ENCODE results near the gene IFNAR2.

IFNAR2 gene

GRCh38 chr21:33202464-33203363 lies 27.0 kb upstream of the IFNAR2 start:
- H3K36me3 ChIP-seq (ENCODE audit: control insufficient read depth in 2 of 2, insufficient read depth in 1 of 2, low read length in 2 of 2), result no peaks in the 10 kb centered on the region
- H3K27ac ChIP-seq (ENCODE audit: extremely low read depth, low read depth, low read length), result no peak overlapping the region
- no peaks in the 10 kb centered on the region for H3K4me1 ChIP-seq (ENCODE audit: control insufficient read depth, insufficient read depth, low read length)
- CTCF ChIA-PET, result interaction anchor here (0.6 to 2.8 kb wide), 10 partner anchors 27 to 1933 kb away, joined by 3 to 12 read pairs (median 4); partner anchors contain the start of gene IFNAR2
- POLR2A ChIA-PET, result interaction anchor here (0.8 kb wide), 1 partner anchor 122 kb away, joined by 3 read pairs; the partner anchor contains the start of gene IFNAR1
- no peak overlapping the region for H3K4me3 ChIP-seq (ENCODE audit: low read depth, low read length)
- H3K9me3 ChIP-seq (ENCODE audit: control insufficient read depth, insufficient read depth, low read depth, low read length), result no peaks in the 10 kb centered on the region
- no peak for TF ChIP-seq ZNF248 (tag by site-specific recombination; IDR thresholded peaks at IDR 0.05)
- peak; percentile 22; the same call in 1 of the 2 replicates for TF ChIP-seq ZFHX2 (tag by site-specific recombination; conservative IDR thresholded peaks at IDR 0.05)
- TF ChIP-seq ZNF624 (tag by site-specific recombination; IDR thresholded peaks at IDR 0.05), result no peak
- TF ChIP-seq ZNF488 (tag by site-specific recombination; IDR thresholded peaks at IDR 0.05), result no peak
- TF ChIP-seq IKZF3 (tag by site-specific recombination; IDR thresholded peaks at IDR 0.05), result no peak
- no peak for TF ChIP-seq ZNF48 (tag by site-specific recombination; IDR thresholded peaks at IDR 0.05)
- peak; percentile 90 for TF ChIP-seq ZSCAN4 (tag by site-specific recombination; IDR thresholded peaks at IDR 0.05)
- no peak for TF ChIP-seq TSHZ1 (tag by site-specific recombination; IDR thresholded peaks at IDR 0.05; ENCODE audit: borderline replicate concordance)
- TF ChIP-seq EGR2 (tag by site-specific recombination; IDR thresholded peaks at IDR 0.05; ENCODE audit: low read depth), result 0 out of 2 replicates have a peak, but pooled peaks have one; percentile 15
- TF ChIP-seq ZNF292 (tag by site-specific recombination; IDR thresholded peaks at IDR 0.05; ENCODE audit: borderline replicate concordance, low read depth), result 0 out of 2 replicates have a peak, but pooled peaks have one; percentile 6
- no peak for TF ChIP-seq ZNF621 (tag by site-specific recombination; IDR thresholded peaks at IDR 0.05)
- 0 out of 2 replicates have a peak, but pooled peaks have one; percentile 37 for TF ChIP-seq ZNF791 (tag by site-specific recombination; IDR thresholded peaks at IDR 0.05)
- TF ChIP-seq PRDM6 (tag by site-specific recombination; IDR thresholded peaks at IDR 0.05), result no peak
- no peak for TF ChIP-seq ZNF521 (tag by site-specific recombination; IDR thresholded peaks at IDR 0.05)
- no peak for TF ChIP-seq REST (tag by site-specific recombination; IDR thresholded peaks at IDR 0.05)
- TF ChIP-seq ZNF580 (tag by site-specific recombination; IDR thresholded peaks at IDR 0.05), result no peak
- 0 out of 2 replicates have a peak, but pooled peaks have one; percentile 3 for TF ChIP-seq ZNF629 (tag by site-specific recombination; IDR thresholded peaks at IDR 0.05)
- no peak for TF ChIP-seq BCL6B (tag by site-specific recombination; IDR thresholded peaks at IDR 0.05)
- TF ChIP-seq ZNF423 (tag by site-specific recombination; IDR thresholded peaks at IDR 0.05), result no peak
- no peak for TF ChIP-seq ZXDB (tag by site-specific recombination; IDR thresholded peaks at IDR 0.05)
- TF ChIP-seq ZNF350 (tag by site-specific recombination; IDR thresholded peaks at IDR 0.05), result no peak
- TF ChIP-seq ZNF626 (tag by site-specific recombination; IDR thresholded peaks at IDR 0.05), result no peak
- TF ChIP-seq TCF7L2 (IDR thresholded peaks at IDR 0.05; ENCODE audit: borderline replicate concordance, low read depth, low read length), result no peak
- TF ChIP-seq ZNF792 (tag by site-specific recombination; IDR thresholded peaks at IDR 0.05), result no peak
